Left cardiac atrium (tissue), 4 donors: ENCODE measurements around the gene ABL2. TPM values are rescaled to one million over a fixed set of nuclear protein-coding genes. Genes with fewer than 3 reads are reported as not detected.
A peak's percentile ranks its signal among the peaks of the same experiment; 100 is the strongest.
"Not testable (repeated sequence)": the region's sequence is repeated elsewhere in the genome, so short reads cannot be mapped to it uniquely, and the experiment has no call there.

Experiments used
- ATAC-seq, 2 donors: fragments of 200-7000 bp; cut with Tn5 transposase; one replicate each; pipeline ENCODE4 v1.9.1; 2020; ENCODE audit warnings: mild to moderate bottlenecking in 2 of 2, moderate library complexity in 2 of 2
- DNase-seq: peaks from one replicate; pipeline ENCODE4 v3.0.0-alpha.2; 2020
- intact Hi-C, 2 donors: fragments of 100-400 bp; cut with DNase I; formaldehyde crosslinking; loops; one replicate each; pipeline versions ENCODE4 v1.14.1 to v1.15.1; 2022 to 2023
- long read RNA-seq: library from polyadenylated mRNA; unstranded; transcript quantifications from one replicate; pipeline ENCODE4 v2.0.0, GENCODE V29; 2021
- total RNA-seq, 2 donors: library from RNA; stranded (reverse); fragmentation: NEBNext Ultra II Directional; extraction: Animal tissue kit (Norgen Biotek cat#: 25700); gene quantifications; one replicate each; pipeline ENCODE4 v1.2.1, GENCODE V29; 2021
- donor health status: DM: no; HTN: yes; CAD: no.
- donor health status: DM: no; HTN: yes; CAD: no; lungs with severe emphysema.
- donor health status: DM: yes; HTN: yes; CAD: no.
- donor health status: Dilated cardiomyopathy.

ABL2 gene
- 10 to 100 TPM; 10.7 to 13.9 TPM for total RNA-seq
- long read RNA-seq, partial matches to known transcripts = 0 of 2 reads
- long read RNA-seq, other reads (novel, unspliced or antisense) = 2 of 2 reads

- peak; percentile 90 for ATAC-seq
- DNase-seq = peak; percentile 47
- intact Hi-C loops = loop anchor here in 1 of 2 donors (10.0 kb wide), 1 partner anchor 55 kb away; no protein-coding TSS in a partner anchor
Observed at GRCh38 chr1:179229214-179230140, at the start of gene ABL2. ABL2 (minus strand) TSS chr1:179229677; CDS start chr1:179229397, 280 bp downstream.

- no peak for ATAC-seq
- no peak for DNase-seq
Observed at GRCh38 chr1:179278920-179279319, 49.4 kb upstream of the ABL2 start.

GRCh38 chr1:179274424-179274823 lies 44.9 kb upstream of the ABL2 start:
- DNase-seq, intact Hi-C loops, ATAC-seq: not testable (repeated sequence)

More at GRCh38 chr1:179278920-179279319, 49.4 kb upstream of the ABL2 start:
- intact Hi-C loops = no loop called here

- intact Hi-C loops = no loop called here
- DNase-seq (no peak), ATAC-seq (no peak)
Observed at GRCh38 chr1:179269071-179269470, 39.6 kb upstream of the ABL2 start.

GRCh38 chr1:179264507-179264906 lies 35.0 kb upstream of the ABL2 start:
- DNase-seq (no peak), ATAC-seq (no peak)
- intact Hi-C loops = no loop called here

- intact Hi-C loops = no loop called here
- ATAC-seq (no peak), DNase-seq (no peak)
Observed at GRCh38 chr1:179263121-179263520, 33.6 kb upstream of the ABL2 start.

GRCh38 chr1:179262183-179262582 lies 32.7 kb upstream of the ABL2 start:
- ATAC-seq = no peak
- intact Hi-C loops = no loop called here
- DNase-seq = no peak

GRCh38 chr1:179253286-179253972 lies 24.0 kb upstream of the ABL2 start:
- DNase-seq (no peak), ATAC-seq (no peak)
- intact Hi-C loops = loop anchor here (5.0 to 10.0 kb wide), 2 partner anchors 111 to 119 kb away; partner anchors contain the start of gene AXDND1 (in 1 of the 2)

GRCh38 chr1:179252606-179253005 lies 23.1 kb upstream of the ABL2 start:
- DNase-seq = no peak
- intact Hi-C loops = loop anchor here (5.0 to 10.0 kb wide), 2 partner anchors 112 to 120 kb away; partner anchors contain the start of gene AXDND1 (in 1 of the 2)
- no peak for ATAC-seq

- peak; percentile 65 to 68 for ATAC-seq
- intact Hi-C loops = loop anchor here (5.0 to 10.0 kb wide), 2 partner anchors 113 to 121 kb away; partner anchors contain the start of gene AXDND1 (in 1 of the 2)
Observed at GRCh38 chr1:179251675-179252074, 22.2 kb upstream of the ABL2 start.

GRCh38 chr1:179247923-179248322 lies 18.4 kb upstream of the ABL2 start:
- no peak for DNase-seq
- intact Hi-C loops = no loop called here
- no peak for ATAC-seq

More at GRCh38 chr1:179251675-179252074, 22.2 kb upstream of the ABL2 start:
- DNase-seq = no peak

- ATAC-seq, DNase-seq, intact Hi-C loops: not testable (repeated sequence)
Observed at GRCh38 chr1:179245426-179245825, 15.9 kb upstream of the ABL2 start.

- ATAC-seq (no peak), DNase-seq (no peak)
- intact Hi-C loops = no loop called here
Observed at GRCh38 chr1:179241530-179242097, 12.1 kb upstream of the ABL2 start.

GRCh38 chr1:179237222-179237621 lies 7.7 kb upstream of the ABL2 start:
- no peak for DNase-seq
- intact Hi-C loops = loop anchor here in 1 of 2 donors (10.0 kb wide), 1 partner anchor 48 kb away; no protein-coding TSS in a partner anchor
- no peak for ATAC-seq

- DNase-seq = no peak
- intact Hi-C loops = loop anchor here in 1 of 2 donors (10.0 kb wide), 1 partner anchor 50 kb away; no protein-coding TSS in a partner anchor
- ATAC-seq = no peak
Observed at GRCh38 chr1:179234863-179235262, 5.4 kb upstream of the ABL2 start.

GRCh38 chr1:179231923-179232322 lies 2.4 kb upstream of the ABL2 start:
- no peak for ATAC-seq
- intact Hi-C loops = loop anchor here in 1 of 2 donors (10.0 kb wide), 1 partner anchor 53 kb away; no protein-coding TSS in a partner anchor

GRCh38 chr1:179230721-179231120 lies 1.2 kb upstream of the ABL2 start:
- no peak for ATAC-seq
- intact Hi-C loops = loop anchor here in 1 of 2 donors (10.0 kb wide), 1 partner anchor 54 kb away; no protein-coding TSS in a partner anchor

More at GRCh38 chr1:179231923-179232322, 2.4 kb upstream of the ABL2 start:
- DNase-seq = no peak

GRCh38 chr1:179230251-179230650 lies 774 bp upstream of the ABL2 start:
- intact Hi-C loops = loop anchor here in 1 of 2 donors (10.0 kb wide), 1 partner anchor 55 kb away; no protein-coding TSS in a partner anchor
- no peak for DNase-seq
- no peak for ATAC-seq

More at GRCh38 chr1:179230721-179231120, 1.2 kb upstream of the ABL2 start:
- no peak for DNase-seq

- intact Hi-C loops = no loop called here
Observed at GRCh38 chr1:179228783-179229213, 679 bp downstream of the ABL2 start.

More at GRCh38 chr1:179228783-179229213, 679 bp downstream of the ABL2 start:
- ATAC-seq (peak; percentile 71 to 73), DNase-seq (peak; percentile 55)
